Duodenal mucosa (tissue), 2 donors: ENCODE data around the gene DIRAS3.

ENCODE experiments used
- H3K27ac ChIP-seq: one replicate; pipeline ENCODE4 v1.7.0; 2013; ENCODE audit warnings: low read depth, low read length
- H3K27me3 ChIP-seq, 2 donors: one replicate each; pipeline ENCODE4 v1.7.0; 2013; ENCODE audit warnings: low read length in 2 of 2, control low read depth in 1 of 2; ENCODE audit not compliant: insufficient read depth in 2 of 2, control insufficient read depth in 1 of 2
- H3K36me3 ChIP-seq, 2 donors: one replicate each; pipeline ENCODE4 v1.7.0; 2013; ENCODE audit warnings: low read length in 2 of 2, control low read depth in 1 of 2; ENCODE audit not compliant: insufficient read depth in 2 of 2, control insufficient read depth in 1 of 2
- H3K4me1 ChIP-seq, 2 donors: one replicate each; pipeline ENCODE4 v1.7.0; 2013; ENCODE audit warnings: low read length in 2 of 2, control low read depth in 1 of 2; ENCODE audit not compliant: insufficient read depth in 2 of 2, control insufficient read depth in 1 of 2
- H3K4me3 ChIP-seq, 2 donors: one replicate each; pipeline ENCODE4 v1.7.0; 2013; ENCODE audit warnings: low read length in 2 of 2, low read depth in 1 of 2
- H3K9ac ChIP-seq, 2 donors: one replicate each; pipeline ENCODE4 v1.7.0; 2013; ENCODE audit warnings: low read length in 2 of 2, low read depth in 1 of 2
- H3K9me3 ChIP-seq, 2 donors: one replicate each; pipeline ENCODE4 v1.7.0; 2013; ENCODE audit warnings: low read length in 2 of 2, control low read depth in 1 of 2; ENCODE audit not compliant: control insufficient read depth in 1 of 2

Gene DIRAS3

GRCh38 chr1:68000191-68000590, 50.2 kb downstream of the DIRAS3 start:
- Histone ChIP-seq H3K27ac (no peak overlapping the region), H3K9me3 (peaks cover 0 to 6% of the 10 kb centered on the region in 2 donors), H3K4me1 (no peaks in the 10 kb centered on the region), H3K27me3 (no peaks in the 10 kb centered on the region), H3K36me3 (no peaks in the 10 kb centered on the region), H3K4me3 (no peak overlapping the region), H3K9ac (no peak overlapping the region)

GRCh38 chr1:67997746-67998145, 52.7 kb downstream of the DIRAS3 start:
- H3K27ac ChIP-seq = no peak overlapping the region
- H3K9ac ChIP-seq = no peak overlapping the region
- no peak overlapping the region for H3K4me3 ChIP-seq
- H3K27me3 ChIP-seq = no peaks in the 10 kb centered on the region
- no peaks in the 10 kb centered on the region for H3K4me1 ChIP-seq
- no peaks in the 10 kb centered on the region for H3K36me3 ChIP-seq
- peaks cover 0 to 6% of the 10 kb centered on the region in 2 donors for H3K9me3 ChIP-seq
